Gastrocnemius medialis (tissue), 4 donors: ENCODE data around the gene KIRREL2.

ENCODE experiments used
- POLR2A ChIP-seq, 2 donors: fragments of 450-650 bp; IDR thresholded peaks; one replicate each; pipeline ENCODE4 v1.6.1; 2017; ENCODE audit warnings: antibody characterized with exemption in 2 of 2, mild to moderate bottlenecking in 2 of 2, moderate library complexity in 2 of 2
- TF ChIP-seq, protein P1 (sequence below), 5 experiments: fragments of 450-650 bp in 3 of 5; fragments of 200-600 bp in 2 of 5; sonication (generic) in 2 of 5; IDR thresholded peaks in 4 of 5; conservative IDR thresholded peaks in 1 of 5; 1 replicate in 4 of 5; 2 replicates in 1 of 5; pipeline ENCODE4 v1.5.1; 2016 to 2019; ENCODE audit warnings: antibody characterized with exemption in 5 of 5, mild to moderate bottlenecking in 3 of 5, moderate library complexity in 3 of 5

DNA sequence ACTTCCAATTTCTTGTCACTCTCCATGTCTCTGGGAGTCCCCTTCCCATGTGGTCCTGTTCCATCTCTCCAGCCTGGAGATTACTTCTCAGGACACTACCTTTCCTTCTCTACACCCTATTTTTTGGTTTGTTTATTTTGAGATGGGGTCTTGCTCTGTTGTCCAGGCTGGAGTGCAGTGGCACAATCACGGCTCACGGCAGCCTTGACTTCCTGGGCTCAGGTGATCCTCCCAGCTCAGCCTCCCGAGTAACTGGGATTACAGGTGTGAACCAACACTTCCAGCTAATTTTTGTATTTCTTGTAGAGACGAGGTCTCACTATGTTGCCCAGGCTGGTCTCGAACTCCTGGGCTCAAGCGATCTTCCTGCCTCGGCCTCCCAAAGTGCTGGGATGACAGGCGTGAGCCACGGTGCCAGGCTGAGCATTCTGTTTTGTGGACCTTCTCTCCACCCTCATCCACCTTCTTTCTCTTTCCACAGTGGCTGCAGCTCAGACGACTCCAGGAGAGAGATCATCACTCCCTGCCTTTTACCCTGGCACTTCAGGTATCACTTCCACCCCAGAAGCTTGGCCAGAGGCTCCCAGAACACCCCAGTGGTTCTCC lies 46.3 kb downstream of the KIRREL2 start:
- TF ChIP-seq, protein P1, sequence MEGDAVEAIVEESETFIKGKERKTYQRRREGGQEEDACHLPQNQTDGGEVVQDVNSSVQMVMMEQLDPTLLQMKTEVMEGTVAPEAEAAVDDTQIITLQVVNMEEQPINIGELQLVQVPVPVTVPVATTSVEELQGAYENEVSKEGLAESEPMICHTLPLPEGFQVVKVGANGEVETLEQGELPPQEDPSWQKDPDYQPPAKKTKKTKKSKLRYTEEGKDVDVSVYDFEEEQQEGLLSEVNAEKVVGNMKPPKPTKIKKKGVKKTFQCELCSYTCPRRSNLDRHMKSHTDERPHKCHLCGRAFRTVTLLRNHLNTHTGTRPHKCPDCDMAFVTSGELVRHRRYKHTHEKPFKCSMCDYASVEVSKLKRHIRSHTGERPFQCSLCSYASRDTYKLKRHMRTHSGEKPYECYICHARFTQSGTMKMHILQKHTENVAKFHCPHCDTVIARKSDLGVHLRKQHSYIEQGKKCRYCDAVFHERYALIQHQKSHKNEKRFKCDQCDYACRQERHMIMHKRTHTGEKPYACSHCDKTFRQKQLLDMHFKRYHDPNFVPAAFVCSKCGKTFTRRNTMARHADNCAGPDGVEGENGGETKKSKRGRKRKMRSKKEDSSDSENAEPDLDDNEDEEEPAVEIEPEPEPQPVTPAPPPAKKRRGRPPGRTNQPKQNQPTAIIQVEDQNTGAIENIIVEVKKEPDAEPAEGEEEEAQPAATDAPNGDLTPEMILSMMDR (IDR thresholded peaks at IDR 0.05 in 4 of 5, conservative IDR thresholded peaks at IDR 0.05 in 1 of 5) = no peak
- no peak for TF ChIP-seq POLR2A (IDR thresholded peaks at IDR 0.05)
